GM20431 (cell line): Measurements from ENCODE around the gene CHD9NB.

Experiments
- in situ Hi-C: fragments of 300-500 bp; cut with MseI, MboI; formaldehyde crosslinking; loops from one replicate; pipeline ENCODE4 v1.15.0; 2020; ENCODE audit warnings: low sequenced_read_pairs; ENCODE audit not compliant: unreplicated experiment

CHD9NB gene

GRCh38 chr16:53036066-53036465, 16.6 kb downstream of the CHD9NB start:
- in situ Hi-C loops, result no loop called here

- in situ Hi-C loops, result no loop called here
Measured at GRCh38 chr16:53035176-53035942, 17.3 kb downstream of the CHD9NB start.

- in situ Hi-C loops, result no loop called here
Measured at GRCh38 chr16:53034306-53034705, 18.4 kb downstream of the CHD9NB start.

GRCh38 chr16:53031323-53031942, 21.3 kb downstream of the CHD9NB start:
- in situ Hi-C loops, result no loop called here

GRCh38 chr16:53029971-53030370, 22.7 kb downstream of the CHD9NB start:
- in situ Hi-C loops, result no loop called here

- in situ Hi-C loops, result loop anchor here (25.0 kb wide), 1 partner anchor 837 kb away; no protein-coding TSS in a partner anchor
Measured at GRCh38 chr16:53024045-53024444, 28.7 kb downstream of the CHD9NB start.

- in situ Hi-C loops, result loop anchor here (25.0 kb wide), 1 partner anchor 835 kb away; no protein-coding TSS in a partner anchor
Measured at GRCh38 chr16:53022374-53022773, 30.3 kb downstream of the CHD9NB start.

- in situ Hi-C loops, result loop anchor here (25.0 kb wide), 1 partner anchor 832 kb away; no protein-coding TSS in a partner anchor
Measured at GRCh38 chr16:53018834-53019416, 33.8 kb downstream of the CHD9NB start.

GRCh38 chr16:53014287-53014686, 38.4 kb downstream of the CHD9NB start:
- in situ Hi-C loops, result loop anchor here (25.0 kb wide), 1 partner anchor 827 kb away; no protein-coding TSS in a partner anchor

- in situ Hi-C loops, result loop anchor here (25.0 kb wide), 1 partner anchor 820 kb away; no protein-coding TSS in a partner anchor
Measured at GRCh38 chr16:53007095-53007494, 45.6 kb downstream of the CHD9NB start.

GRCh38 chr16:52997922-52998321, 54.8 kb downstream of the CHD9NB start:
- in situ Hi-C loops, result no loop called here

- in situ Hi-C loops, result no loop called here
Measured at GRCh38 chr16:52994942-52995341, 57.8 kb downstream of the CHD9NB start.

- in situ Hi-C loops, result no loop called here
Measured at GRCh38 chr16:52993179-52993578, 59.5 kb downstream of the CHD9NB start.

GRCh38 chr16:52991572-52991971, 61.1 kb downstream of the CHD9NB start:
- in situ Hi-C loops, result no loop called here
